ENCODE results near the gene TMEM59.
"Not testable (repeated sequence)": the region's sequence is repeated elsewhere in the genome, so short reads cannot be mapped to it uniquely, and the experiment has no call there.

The TMEM59 gene

GRCh38 chr1:54011316-54012007, 41.5 kb downstream of the TMEM59 start:
- no peak for DNase-seq

- DNase-seq = no peak
Observed at GRCh38 chr1:54010415-54011117, 42.4 kb downstream of the TMEM59 start.

- no peak for DNase-seq
Observed at GRCh38 chr1:54009406-54009805, 43.6 kb downstream of the TMEM59 start.

- no peak for DNase-seq
Observed at GRCh38 chr1:54008876-54009275, 44.1 kb downstream of the TMEM59 start.

- DNase-seq = no peak
Observed at GRCh38 chr1:54007613-54008012, 45.4 kb downstream of the TMEM59 start.

- no peak for DNase-seq
Observed at GRCh38 chr1:54006508-54006907, 46.5 kb downstream of the TMEM59 start.

- DNase-seq = no peak
Observed at GRCh38 chr1:54004481-54005049, 48.4 kb downstream of the TMEM59 start.

GRCh38 chr1:54003750-54004480, 49.1 kb downstream of the TMEM59 start:
- not testable (repeated sequence) for DNase-seq

- no peak for DNase-seq
Observed at GRCh38 chr1:54003249-54003646, 49.8 kb downstream of the TMEM59 start.

GRCh38 chr1:54002544-54003248, 50.3 kb downstream of the TMEM59 start:
- DNase-seq = no peak

GRCh38 chr1:54001591-54001990, 51.4 kb downstream of the TMEM59 start:
- DNase-seq = no peak

GRCh38 chr1:53999920-54000319, 53.1 kb downstream of the TMEM59 start:
- DNase-seq = no peak

GRCh38 chr1:53998223-53998622, 54.8 kb downstream of the TMEM59 start:
- DNase-seq = no peak

GRCh38 chr1:53995683-53996082, 57.3 kb downstream of the TMEM59 start:
- no peak for DNase-seq

- not testable (repeated sequence) for DNase-seq
Observed at GRCh38 chr1:53994516-53994915, 58.5 kb downstream of the TMEM59 start.

- no peak for DNase-seq
Observed at GRCh38 chr1:53992085-53992874, 60.7 kb downstream of the TMEM59 start.

GRCh38 chr1:53987880-53988279, 65.1 kb downstream of the TMEM59 start:
- no peak for DNase-seq

GRCh38 chr1:53986458-53986857, 66.5 kb downstream of the TMEM59 start:
- DNase-seq = no peak

- DNase-seq = no peak
Observed at GRCh38 chr1:53984726-53985125, 68.3 kb downstream of the TMEM59 start.

GRCh38 chr1:53982763-53983104, 70.3 kb downstream of the TMEM59 start:
- no peak for DNase-seq

- no peak for DNase-seq
Observed at GRCh38 chr1:53982034-53982762, 70.8 kb downstream of the TMEM59 start.

Measured in CD4-positive, alpha-beta T cell treated with Interleukin-4 for 4 hours (primary cell).